Prostate gland (tissue), 2 donors: ENCODE results near the gene HEPACAM. TPM values are rescaled to one million over a fixed set of nuclear protein-coding genes. Genes with fewer than 3 reads are reported as not detected.

Experiments
- DNase-seq: peaks from one replicate; pipeline ENCODE4 v3.0.0-alpha.2; 2019; ENCODE audit warnings: low spot score
- H3K27ac ChIP-seq, 2 donors: fragments of 200-600 bp; sonication (generic); 2 replicates each; pipeline ENCODE4 v1.5.1; 2017 to 2019
- H3K27me3 ChIP-seq: fragments of 200-600 bp; sonication (generic); replicated peaks from 2 replicates; pipeline ENCODE4 v1.5.1; 2019; ENCODE audit not compliant: insufficient read depth
- H3K36me3 ChIP-seq, 2 donors: fragments of 200-600 bp; sonication (generic); 1 replicate in 1 of 2; 2 replicates in 1 of 2; pipeline versions ENCODE4 v1.5.1 to v1.8.1; 2017 to 2019
- H3K4me1 ChIP-seq: fragments of 200-600 bp; sonication (generic); replicated peaks from 2 replicates; pipeline ENCODE4 v1.5.1; 2019
- H3K4me3 ChIP-seq, 2 donors: fragments of 200-600 bp; sonication (generic); 2 replicates each; pipeline ENCODE4 v1.5.1; 2017 to 2019
- H3K9me3 ChIP-seq: fragments of 200-600 bp; sonication (generic); 2 replicates; pipeline ENCODE4 v1.5.1; 2017
- CTCF ChIP-seq, 4 experiments: fragments of 200-600 bp in 2 of 4; fragments of 450-650 bp in 2 of 4; sonication (generic) in 2 of 4; IDR thresholded peaks; 1 replicate in 3 of 4; 2 replicates in 1 of 4; pipeline ENCODE4 v1.5.1; 2016 to 2019; ENCODE audit warnings: antibody characterized with exemption in 4 of 4, mild to moderate bottlenecking in 2 of 4, moderate library complexity in 2 of 4
- POLR2A ChIP-seq: fragments of 450-650 bp; IDR thresholded peaks from one replicate; pipeline ENCODE4 v1.6.1; 2016; ENCODE audit warnings: antibody characterized with exemption, mild to moderate bottlenecking
- POLR2AphosphoS5 ChIP-seq: sonication (generic); formaldehyde crosslinking; IDR thresholded peaks from one replicate; pipeline ENCODE4 v1.6.1; 2017; ENCODE audit warnings: antibody characterized with exemption
- WGBS: methylation state at CpG from one replicate; pipeline ENCODE4 v1.1.5; 2018; 5-methylcytosine and 5-hydroxymethylcytosine counted together
- intact Hi-C: fragments of 100-400 bp; cut with DNase I; formaldehyde crosslinking; loops from one replicate; pipeline ENCODE4 v1.14.2; 2022
- total RNA-seq, 2 donors: library from RNA; depleted of rRNA; stranded (reverse); fragments of >200 nt; gene quantifications; one replicate each; pipeline ENCODE4 v1.1.0, GENCODE V29; 2016

The HEPACAM gene
- total RNA-seq, 2 donors from 2014 or later = 0.27 TPM; not detected in 1

GRCh38 chr11:124902616-124903015, 33.2 kb downstream of the HEPACAM start:
- H3K4me1 ChIP-seq = no peaks in the 10 kb centered on the region
- H3K36me3 ChIP-seq = no peaks in the 10 kb centered on the region
- no peak overlapping the region for H3K27ac ChIP-seq
- no peak overlapping the region for H3K4me3 ChIP-seq
- intact Hi-C loops = no loop called here
- no peak for DNase-seq
- no peak for TF ChIP-seq CTCF (IDR thresholded peaks at IDR 0.05)
- TF ChIP-seq POLR2A = no peak
- no peak for TF ChIP-seq POLR2AphosphoS5
- H3K27me3 ChIP-seq = no peaks in the 10 kb centered on the region
- no peaks in the 10 kb centered on the region for H3K9me3 ChIP-seq
- WGBS = 91% methylated on average over 1 of the region's 1 CpG

- DNase-seq = no peak
- Histone ChIP-seq H3K4me3 (no peak overlapping the region), H3K27me3 (no peaks in the 10 kb centered on the region), H3K9me3 (no peaks in the 10 kb centered on the region), H3K36me3 (no peaks in the 10 kb centered on the region), H3K4me1 (no peaks in the 10 kb centered on the region), H3K27ac (no peak overlapping the region)
- intact Hi-C loops = no loop called here
- WGBS = 66% methylated on average over 5 of the region's 5 CpGs
- TF ChIP-seq CTCF (IDR thresholded peaks at IDR 0.05) (no peak), POLR2A (no peak), POLR2AphosphoS5 (no peak)
Observed at GRCh38 chr11:124900464-124900863, 35.4 kb downstream of the HEPACAM start.

DNA sequence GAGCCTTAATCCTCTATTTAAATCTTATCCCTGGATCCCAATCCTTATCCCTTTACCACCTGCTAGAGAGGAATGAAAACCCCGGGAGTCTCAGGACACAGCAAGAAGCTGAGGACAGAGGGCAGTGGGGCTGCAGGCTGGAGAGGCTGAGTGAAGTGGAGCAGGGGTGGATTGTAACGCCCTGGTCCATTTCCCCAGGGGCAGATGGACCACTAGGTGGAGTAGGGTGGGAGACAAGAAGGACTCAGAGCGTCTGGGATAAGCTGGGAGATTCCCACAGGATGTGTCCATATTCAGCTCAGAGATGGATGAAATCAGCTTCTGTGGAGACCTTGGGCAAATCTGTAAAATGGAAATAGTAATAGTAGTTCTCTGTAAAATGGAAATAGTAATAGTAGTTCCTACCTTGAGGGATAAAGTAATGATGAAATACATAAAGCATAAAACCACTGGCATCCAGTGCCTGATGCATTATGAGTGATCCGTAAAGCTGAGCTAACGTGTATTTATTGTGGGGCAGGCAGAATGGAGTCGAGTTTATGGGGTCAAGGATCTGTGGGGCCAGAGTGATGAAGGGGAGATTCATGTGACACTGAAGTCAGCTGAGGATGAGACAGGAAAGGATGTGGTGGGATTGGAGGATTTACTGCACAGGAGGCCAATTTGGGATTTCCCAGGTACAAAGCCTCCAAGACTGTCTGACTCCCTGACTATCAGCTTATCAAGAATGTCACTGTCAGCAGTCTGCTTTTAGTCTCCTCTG, 36.3 kb downstream of the HEPACAM start:
- DNase-seq = no peak
- Histone ChIP-seq H3K27ac (no peak overlapping the region), H3K36me3 (no peaks in the 10 kb centered on the region), H3K27me3 (no peaks in the 10 kb centered on the region), H3K4me1 (no peaks in the 10 kb centered on the region), H3K9me3 (no peaks in the 10 kb centered on the region), H3K4me3 (no peak overlapping the region)
- TF ChIP-seq CTCF (IDR thresholded peaks at IDR 0.05) (no peak), POLR2AphosphoS5 (no peak), POLR2A (no peak)
- 66% methylated on average over 6 of the region's 6 CpGs for WGBS
- intact Hi-C loops = no loop called here

- intact Hi-C loops = no loop called here
- no peak overlapping the region for H3K4me3 ChIP-seq
- no peaks in the 10 kb centered on the region for H3K4me1 ChIP-seq
- H3K36me3 ChIP-seq = no peaks in the 10 kb centered on the region
- no peak for DNase-seq
- WGBS = 31% methylated on average over 5 of the region's 5 CpGs
- H3K9me3 ChIP-seq = no peaks in the 10 kb centered on the region
- no peak overlapping the region for H3K27ac ChIP-seq
- TF ChIP-seq POLR2AphosphoS5 = peak; percentile 13
- TF ChIP-seq POLR2A = no peak
- TF ChIP-seq CTCF (IDR thresholded peaks at IDR 0.05) = no peak
- H3K27me3 ChIP-seq = no peaks in the 10 kb centered on the region
Observed at GRCh38 chr11:124898711-124899110, 37.1 kb downstream of the HEPACAM start.

DNA sequence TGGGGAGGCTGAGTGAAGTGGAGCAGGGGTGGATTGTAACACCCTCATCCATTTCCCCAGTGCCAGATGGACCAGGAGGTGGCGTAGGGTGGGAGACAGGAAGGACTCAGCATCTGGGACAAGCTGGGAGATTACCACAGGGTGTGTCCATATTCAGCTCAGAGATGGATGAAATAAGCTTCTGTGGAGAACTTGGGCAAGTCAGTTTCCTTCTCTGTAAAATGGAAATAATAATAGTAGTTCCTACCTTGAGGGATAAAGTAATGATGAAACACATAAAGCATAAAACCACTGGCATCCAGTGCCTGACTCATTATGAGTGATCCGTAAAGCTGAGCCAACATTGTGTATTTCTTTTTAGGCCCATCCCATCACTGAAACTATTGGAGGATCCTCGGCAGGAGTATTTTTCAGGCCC, 37.6 kb downstream of the HEPACAM start:
- Histone ChIP-seq H3K27me3 (no peaks in the 10 kb centered on the region), H3K4me3 (no peak overlapping the region), H3K27ac (no peak overlapping the region), H3K36me3 (no peaks in the 10 kb centered on the region), H3K4me1 (no peaks in the 10 kb centered on the region), H3K9me3 (no peaks in the 10 kb centered on the region)
- intact Hi-C loops = no loop called here
- TF ChIP-seq POLR2AphosphoS5 (no peak), CTCF (IDR thresholded peaks at IDR 0.05) (no peak), POLR2A (no peak)
- no peak for DNase-seq
- 51% methylated on average over 3 of the region's 3 CpGs for WGBS
